GM23338 (cell line): Measurements from ENCODE around the gene SDHB. TPM values are rescaled to one million over a fixed set of nuclear protein-coding genes. Genes with fewer than 3 reads are reported as not detected.

ENCODE experiments used
- CREB1 ChIP-seq: fragments of 250-450 bp; sonication (Bioruptor Pico); IDR thresholded peaks from 2 replicates; pipeline ENCODE4 v1.5.0; 2020; ENCODE audit warnings: low read depth, mild to moderate bottlenecking, moderate library complexity
- ETS1 ChIP-seq: IDR thresholded peaks from 2 replicates; pipeline ENCODE4 v1.6.1; 2016; ENCODE audit warnings: antibody characterized with exemption
- EZH2 ChIP-seq: fragments of 200-600 bp; sonication (generic); IDR thresholded peaks from one replicate; pipeline ENCODE4 v1.8.0; 2017; ENCODE audit warnings: antibody characterized with exemption, mild to moderate bottlenecking, low read depth; ENCODE audit not compliant: unreplicated experiment
- JUNB ChIP-seq: IDR thresholded peaks from one replicate; pipeline ENCODE4 v1.6.1; 2016; ENCODE audit warnings: antibody characterized with exemption; ENCODE audit not compliant: unreplicated experiment
- NANOG ChIP-seq: IDR thresholded peaks from 2 replicates; pipeline ENCODE4 v1.6.1; 2016; ENCODE audit warnings: antibody characterized with exemption, borderline replicate concordance
- POLR2AphosphoS5 ChIP-seq: IDR thresholded peaks from 2 replicates; pipeline ENCODE4 v1.6.1; 2016; ENCODE audit warnings: antibody characterized with exemption, low read depth
- STAT1 ChIP-seq: IDR thresholded peaks from one replicate; pipeline ENCODE4 v1.6.1; 2016; ENCODE audit warnings: antibody characterized with exemption; ENCODE audit not compliant: unreplicated experiment
- ZNF331 ChIP-seq: fragments of 250-450 bp; sonication (Bioruptor Pico); IDR thresholded peaks from 2 replicates; pipeline ENCODE4 v1.5.0; 2020; ENCODE audit warnings: low read depth, mild to moderate bottlenecking, moderate library complexity
- polyA plus RNA-seq: library from polyadenylated mRNA; unstranded; fragments of >200 nt; fragmentation: Nextera tagmentation; extraction: Ambion mirVana; gene quantifications from 2 replicates; pipeline ENCODE4 v1.2.1, GENCODE V29; 2016
- total RNA-seq: library from RNA; depleted of rRNA; stranded (reverse); fragments of >200 nt; shearing (Covaris generic); gene quantifications from 2 replicates; pipeline ENCODE4 v1.2.3, GENCODE V29; 2014
- TF ChIP-seq, protein P1 (sequence below): fragments of 250-450 bp; sonication (Bioruptor Pico); IDR thresholded peaks from 2 replicates; pipeline ENCODE4 v1.5.0; 2020; ENCODE audit warnings: mild to moderate bottlenecking, moderate library complexity
- TF ChIP-seq, protein P2 (sequence below), 2 experiments: fragments of 200-600 bp in 1 of 2; sonication (generic) in 1 of 2; conservative IDR thresholded peaks; 2 replicates each; pipeline versions ENCODE4 v1.5.1 to v1.6.1; 2016 to 2017; ENCODE audit warnings: antibody characterized with exemption in 2 of 2, low read depth in 2 of 2, mild to moderate bottlenecking in 2 of 2, moderate library complexity in 1 of 2

SDHB gene
- total and polyA plus RNA-seq, 2 experiments from 2014 or later, result 72.8 to 112 TPM

DNA sequence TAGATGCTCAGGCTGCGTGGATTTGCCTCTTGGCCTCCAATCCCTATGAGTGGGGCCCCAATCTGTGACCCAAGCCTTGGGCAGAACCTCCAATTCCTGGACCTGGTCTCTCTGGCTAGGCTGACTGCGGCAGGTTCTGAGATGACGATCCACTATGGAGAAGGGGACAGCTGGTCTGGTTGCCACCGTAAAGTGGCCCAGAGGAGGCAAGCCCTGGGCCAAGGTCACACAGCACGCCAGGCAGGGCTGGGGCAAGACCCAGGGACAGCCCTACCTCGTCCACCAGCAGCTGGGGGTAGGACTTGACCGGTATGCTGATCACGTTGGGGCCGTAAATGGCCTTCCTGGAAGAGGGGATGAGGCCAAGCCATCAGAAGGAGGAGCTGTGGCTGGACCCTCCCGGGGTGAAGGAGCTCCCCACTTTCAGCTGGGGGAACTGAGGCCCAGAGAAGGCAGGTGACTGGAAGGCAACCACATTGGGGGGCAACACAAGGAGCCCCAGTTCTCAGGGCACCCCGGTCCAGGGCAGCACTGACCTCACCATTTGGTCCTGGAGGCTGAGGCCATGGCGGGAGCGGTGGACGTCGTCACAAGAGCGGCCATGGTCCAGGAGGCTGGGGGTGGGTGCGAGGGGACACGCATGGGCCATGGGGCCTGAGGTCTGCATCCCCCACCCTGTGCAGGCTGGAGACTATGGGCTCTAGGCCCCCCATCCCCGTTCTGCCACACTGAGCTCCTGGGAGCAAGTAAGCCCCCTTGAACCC is 51.9 kb downstream of the SDHB start (continued):
- TF ChIP-seq, protein P1, sequence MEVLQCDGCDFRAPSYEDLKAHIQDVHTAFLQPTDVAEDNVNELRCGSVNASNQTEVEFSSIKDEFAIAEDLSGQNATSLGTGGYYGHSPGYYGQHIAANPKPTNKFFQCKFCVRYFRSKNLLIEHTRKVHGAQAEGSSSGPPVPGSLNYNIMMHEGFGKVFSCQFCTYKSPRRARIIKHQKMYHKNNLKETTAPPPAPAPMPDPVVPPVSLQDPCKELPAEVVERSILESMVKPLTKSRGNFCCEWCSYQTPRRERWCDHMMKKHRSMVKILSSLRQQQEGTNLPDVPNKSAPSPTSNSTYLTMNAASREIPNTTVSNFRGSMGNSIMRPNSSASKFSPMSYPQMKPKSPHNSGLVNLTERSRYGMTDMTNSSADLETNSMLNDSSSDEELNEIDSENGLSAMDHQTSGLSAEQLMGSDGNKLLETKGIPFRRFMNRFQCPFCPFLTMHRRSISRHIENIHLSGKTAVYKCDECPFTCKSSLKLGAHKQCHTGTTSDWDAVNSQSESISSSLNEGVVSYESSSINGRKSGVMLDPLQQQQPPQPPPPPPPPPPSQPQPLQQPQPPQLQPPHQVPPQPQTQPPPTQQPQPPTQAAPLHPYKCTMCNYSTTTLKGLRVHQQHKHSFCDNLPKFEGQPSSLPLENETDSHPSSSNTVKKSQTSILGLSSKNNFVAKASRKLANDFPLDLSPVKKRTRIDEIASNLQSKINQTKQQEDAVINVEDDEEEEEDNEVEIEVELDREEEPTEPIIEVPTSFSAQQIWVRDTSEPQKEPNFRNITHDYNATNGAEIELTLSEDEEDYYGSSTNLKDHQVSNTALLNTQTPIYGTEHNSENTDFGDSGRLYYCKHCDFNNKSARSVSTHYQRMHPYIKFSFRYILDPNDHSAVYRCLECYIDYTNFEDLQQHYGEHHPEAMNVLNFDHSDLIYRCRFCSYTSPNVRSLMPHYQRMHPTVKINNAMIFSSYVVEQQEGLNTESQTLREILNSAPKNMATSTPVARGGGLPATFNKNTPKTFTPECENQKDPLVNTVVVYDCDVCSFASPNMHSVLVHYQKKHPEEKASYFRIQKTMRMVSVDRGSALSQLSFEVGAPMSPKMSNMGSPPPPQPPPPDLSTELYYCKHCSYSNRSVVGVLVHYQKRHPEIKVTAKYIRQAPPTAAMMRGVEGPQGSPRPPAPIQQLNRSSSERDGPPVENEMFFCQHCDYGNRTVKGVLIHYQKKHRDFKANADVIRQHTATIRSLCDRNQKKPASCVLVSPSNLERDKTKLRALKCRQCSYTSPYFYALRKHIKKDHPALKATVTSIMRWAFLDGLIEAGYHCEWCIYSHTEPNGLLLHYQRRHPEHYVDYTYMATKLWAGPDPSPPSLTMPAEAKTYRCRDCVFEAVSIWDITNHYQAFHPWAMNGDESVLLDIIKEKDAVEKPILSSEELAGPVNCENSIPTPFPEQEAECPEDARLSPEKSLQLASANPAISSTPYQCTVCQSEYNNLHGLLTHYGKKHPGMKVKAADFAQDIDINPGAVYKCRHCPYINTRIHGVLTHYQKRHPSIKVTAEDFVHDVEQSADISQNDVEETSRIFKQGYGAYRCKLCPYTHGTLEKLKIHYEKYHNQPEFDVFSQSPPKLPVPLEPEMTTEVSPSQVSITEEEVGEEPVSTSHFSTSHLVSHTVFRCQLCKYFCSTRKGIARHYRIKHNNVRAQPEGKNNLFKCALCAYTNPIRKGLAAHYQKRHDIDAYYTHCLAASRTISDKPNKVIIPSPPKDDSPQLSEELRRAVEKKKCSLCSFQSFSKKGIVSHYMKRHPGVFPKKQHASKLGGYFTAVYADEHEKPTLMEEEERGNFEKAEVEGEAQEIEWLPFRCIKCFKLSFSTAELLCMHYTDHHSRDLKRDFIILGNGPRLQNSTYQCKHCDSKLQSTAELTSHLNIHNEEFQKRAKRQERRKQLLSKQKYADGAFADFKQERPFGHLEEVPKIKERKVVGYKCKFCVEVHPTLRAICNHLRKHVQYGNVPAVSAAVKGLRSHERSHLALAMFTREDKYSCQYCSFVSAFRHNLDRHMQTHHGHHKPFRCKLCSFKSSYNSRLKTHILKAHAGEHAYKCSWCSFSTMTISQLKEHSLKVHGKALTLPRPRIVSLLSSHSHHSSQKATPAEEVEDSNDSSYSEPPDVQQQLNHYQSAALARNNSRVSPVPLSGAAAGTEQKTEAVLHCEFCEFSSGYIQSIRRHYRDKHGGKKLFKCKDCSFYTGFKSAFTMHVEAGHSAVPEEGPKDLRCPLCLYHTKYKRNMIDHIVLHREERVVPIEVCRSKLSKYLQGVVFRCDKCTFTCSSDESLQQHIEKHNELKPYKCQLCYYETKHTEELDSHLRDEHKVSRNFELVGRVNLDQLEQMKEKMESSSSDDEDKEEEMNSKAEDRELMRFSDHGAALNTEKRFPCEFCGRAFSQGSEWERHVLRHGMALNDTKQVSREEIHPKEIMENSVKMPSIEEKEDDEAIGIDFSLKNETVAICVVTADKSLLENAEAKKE (CRISPR knock-in tag), result no peak
- TF ChIP-seq STAT1, result no peak
- no peak for TF ChIP-seq ZNF331 (CRISPR knock-in tag)
- TF ChIP-seq, protein P2, sequence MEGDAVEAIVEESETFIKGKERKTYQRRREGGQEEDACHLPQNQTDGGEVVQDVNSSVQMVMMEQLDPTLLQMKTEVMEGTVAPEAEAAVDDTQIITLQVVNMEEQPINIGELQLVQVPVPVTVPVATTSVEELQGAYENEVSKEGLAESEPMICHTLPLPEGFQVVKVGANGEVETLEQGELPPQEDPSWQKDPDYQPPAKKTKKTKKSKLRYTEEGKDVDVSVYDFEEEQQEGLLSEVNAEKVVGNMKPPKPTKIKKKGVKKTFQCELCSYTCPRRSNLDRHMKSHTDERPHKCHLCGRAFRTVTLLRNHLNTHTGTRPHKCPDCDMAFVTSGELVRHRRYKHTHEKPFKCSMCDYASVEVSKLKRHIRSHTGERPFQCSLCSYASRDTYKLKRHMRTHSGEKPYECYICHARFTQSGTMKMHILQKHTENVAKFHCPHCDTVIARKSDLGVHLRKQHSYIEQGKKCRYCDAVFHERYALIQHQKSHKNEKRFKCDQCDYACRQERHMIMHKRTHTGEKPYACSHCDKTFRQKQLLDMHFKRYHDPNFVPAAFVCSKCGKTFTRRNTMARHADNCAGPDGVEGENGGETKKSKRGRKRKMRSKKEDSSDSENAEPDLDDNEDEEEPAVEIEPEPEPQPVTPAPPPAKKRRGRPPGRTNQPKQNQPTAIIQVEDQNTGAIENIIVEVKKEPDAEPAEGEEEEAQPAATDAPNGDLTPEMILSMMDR (conservative IDR thresholded peaks at IDR 0.05; ENCODE audit: low read depth in 2 of 2), result no peak
- TF ChIP-seq EZH2, result no peak
- TF ChIP-seq POLR2AphosphoS5, result no peak
- TF ChIP-seq JUNB, result no peak
- no peak for TF ChIP-seq ETS1
- TF ChIP-seq CREB1 (CRISPR knock-in tag), result no peak
- no peak for TF ChIP-seq NANOG
